GM21717 (cell line): ENCODE results near the gene TSHZ2.

ENCODE experiments used
- ATAC-seq: cut with Tn5 transposase; IDR thresholded peaks from one replicate; pipeline ENCODE4 v1.9.1; 2021; ENCODE audit warnings: mild to moderate bottlenecking, moderate library complexity; ENCODE audit not compliant: unreplicated experiment

TSHZ2 gene

GRCh38 chr20:53223626-53224172, 251.5 kb downstream of the TSHZ2 start:
- ATAC-seq = no peak

- no peak for ATAC-seq
Measured at GRCh38 chr20:53224851-53225250, 252.7 kb downstream of the TSHZ2 start.

DNA sequence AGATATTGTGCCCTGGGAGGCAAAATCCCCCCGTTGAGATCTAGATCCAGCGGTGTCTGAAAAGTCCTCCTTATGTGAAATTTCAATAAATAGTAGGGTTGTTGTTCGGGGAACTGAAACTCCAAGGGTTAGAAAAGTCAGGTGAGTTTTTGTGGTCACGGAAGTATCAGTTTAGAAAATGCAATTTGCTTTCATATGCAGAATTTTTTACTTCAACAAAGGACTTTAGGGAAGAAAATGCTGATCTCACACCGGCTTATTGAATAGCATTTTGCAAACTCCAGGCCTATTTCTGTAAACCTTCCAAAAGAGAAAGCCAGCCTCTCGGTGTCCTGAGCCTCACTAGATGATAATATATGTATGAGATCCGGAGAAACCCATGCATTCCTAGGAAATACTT, 254.7 kb downstream of the TSHZ2 start:
- peak; percentile 58 for ATAC-seq

GRCh38 chr20:53227523-53227922, 255.4 kb downstream of the TSHZ2 start:
- ATAC-seq = no peak

- ATAC-seq = no peak
Measured at GRCh38 chr20:53231061-53231460, 258.9 kb downstream of the TSHZ2 start.

DNA sequence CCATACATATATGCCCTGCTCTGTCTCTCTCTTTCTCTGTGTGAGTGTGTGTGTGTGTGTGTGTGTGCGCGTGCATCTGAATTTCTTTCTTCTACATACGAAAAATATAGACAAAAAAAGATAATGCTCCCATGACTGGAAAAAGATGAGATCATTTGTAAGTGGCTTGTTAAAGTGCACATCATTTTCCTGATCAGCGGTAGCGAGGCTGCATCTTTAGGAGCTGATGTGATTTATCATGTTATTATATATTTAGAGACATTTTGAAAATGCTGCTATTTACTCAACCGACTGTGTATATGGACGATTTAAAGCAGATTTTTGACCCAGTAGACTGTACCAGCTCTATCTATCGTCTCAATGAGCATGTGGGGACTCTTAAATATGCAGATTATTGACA, 265.3 kb downstream of the TSHZ2 start:
- ATAC-seq = no peak

- no peak for ATAC-seq
Measured at GRCh38 chr20:53238121-53238660, 266.0 kb downstream of the TSHZ2 start.

DNA sequence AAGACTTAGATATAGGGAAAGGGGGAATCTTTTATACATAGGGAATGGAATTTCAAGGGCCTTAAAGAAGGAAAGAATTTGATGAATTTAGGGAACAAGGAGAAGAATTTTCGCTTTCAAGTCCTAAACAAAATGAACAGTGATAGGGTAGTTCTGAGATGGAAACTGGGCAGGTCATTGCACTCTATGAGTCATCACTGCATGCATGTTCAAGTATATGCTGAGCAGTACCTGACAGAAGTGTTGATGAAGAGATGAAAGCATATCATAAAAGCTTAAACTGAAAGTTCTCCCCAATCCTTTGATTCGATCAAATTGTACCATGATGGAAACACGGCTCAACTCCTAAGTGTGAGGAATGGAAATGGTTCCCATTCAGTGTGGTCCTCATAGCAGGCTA, 271.0 kb downstream of the TSHZ2 start:
- ATAC-seq = no peak

GRCh38 chr20:53244711-53245110, 272.6 kb downstream of the TSHZ2 start:
- no peak for ATAC-seq

DNA sequence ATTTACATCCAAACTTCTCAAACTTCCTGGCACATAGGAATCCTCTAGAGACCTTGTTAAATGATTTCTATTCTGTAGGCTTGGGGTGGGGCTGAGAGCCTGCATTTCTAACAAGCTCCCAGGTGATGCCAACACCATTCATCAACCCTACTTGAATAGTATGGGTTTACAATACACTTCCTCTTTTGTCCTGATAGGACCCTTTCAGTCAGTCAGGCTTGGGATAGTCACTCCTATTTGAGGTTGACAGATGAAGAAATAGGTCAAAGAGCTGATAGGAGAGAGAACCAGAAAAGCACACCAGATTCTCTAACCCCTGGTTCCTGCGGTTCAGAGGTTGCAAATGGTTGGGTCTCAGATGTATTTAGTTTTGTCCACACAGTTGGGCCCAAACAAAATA, 273.4 kb downstream of the TSHZ2 start:
- ATAC-seq = no peak

GRCh38 chr20:53247468-53248103, 275.4 kb downstream of the TSHZ2 start:
- no peak for ATAC-seq

- no peak for ATAC-seq
Measured at GRCh38 chr20:53250456-53250855, 278.3 kb downstream of the TSHZ2 start.

- no peak for ATAC-seq
Measured at GRCh38 chr20:53252002-53252401, 279.8 kb downstream of the TSHZ2 start.

GRCh38 chr20:53253668-53254067, 281.5 kb downstream of the TSHZ2 start:
- no peak for ATAC-seq

DNA sequence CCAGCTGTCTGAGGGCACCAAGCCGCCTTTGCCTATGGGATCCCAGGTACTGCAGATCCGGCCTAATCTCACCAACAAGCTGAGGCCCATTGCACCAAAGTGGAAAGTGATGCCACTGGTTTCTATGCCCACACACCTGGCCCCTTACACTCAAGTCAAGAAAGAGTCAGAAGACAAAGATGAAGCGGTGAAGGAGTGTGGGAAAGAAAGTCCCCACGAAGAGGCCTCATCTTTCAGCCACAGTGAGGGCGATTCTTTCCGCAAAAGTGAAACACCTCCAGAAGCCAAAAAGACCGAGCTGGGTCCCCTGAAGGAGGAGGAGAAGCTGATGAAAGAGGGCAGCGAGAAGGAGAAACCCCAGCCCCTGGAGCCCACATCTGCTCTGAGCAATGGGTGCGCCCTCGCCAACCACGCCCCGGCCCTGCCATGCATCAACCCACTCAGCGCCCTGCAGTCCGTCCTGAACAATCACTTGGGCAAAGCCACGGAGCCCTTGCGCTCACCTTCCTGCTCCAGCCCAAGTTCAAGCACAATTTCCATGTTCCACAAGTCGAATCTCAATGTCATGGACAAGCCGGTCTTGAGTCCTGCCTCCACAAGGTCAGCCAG, 283.0 kb downstream of the TSHZ2 start:
- ATAC-seq = no peak

- no peak for ATAC-seq
Measured at GRCh38 chr20:53258741-53259140, 286.6 kb downstream of the TSHZ2 start.

- no peak for ATAC-seq
Measured at GRCh38 chr20:53260168-53260567, 288.0 kb downstream of the TSHZ2 start.

GRCh38 chr20:53260591-53260990, 288.4 kb downstream of the TSHZ2 start:
- ATAC-seq = no peak

DNA sequence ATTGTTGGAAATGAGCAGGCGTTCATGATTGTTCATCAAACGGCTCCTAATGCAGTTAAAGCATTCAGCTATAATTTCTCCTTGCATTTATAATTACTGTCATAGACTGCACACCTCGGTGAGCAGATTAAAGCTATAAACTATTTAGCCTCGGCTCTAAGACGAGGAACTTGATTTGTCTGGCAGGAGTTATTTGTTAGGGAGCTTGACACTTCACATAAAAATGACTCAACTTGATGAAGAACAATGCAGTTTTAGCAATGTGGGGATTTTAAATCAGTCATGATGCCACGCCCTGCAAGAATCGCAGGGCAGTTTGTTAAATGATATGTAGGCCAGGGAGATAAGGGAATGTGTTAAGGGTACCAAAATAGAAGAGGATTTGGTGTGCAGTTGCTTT, 290.2 kb downstream of the TSHZ2 start:
- no peak for ATAC-seq

GRCh38 chr20:53263554-53264438, 291.6 kb downstream of the TSHZ2 start:
- no peak for ATAC-seq

DNA sequence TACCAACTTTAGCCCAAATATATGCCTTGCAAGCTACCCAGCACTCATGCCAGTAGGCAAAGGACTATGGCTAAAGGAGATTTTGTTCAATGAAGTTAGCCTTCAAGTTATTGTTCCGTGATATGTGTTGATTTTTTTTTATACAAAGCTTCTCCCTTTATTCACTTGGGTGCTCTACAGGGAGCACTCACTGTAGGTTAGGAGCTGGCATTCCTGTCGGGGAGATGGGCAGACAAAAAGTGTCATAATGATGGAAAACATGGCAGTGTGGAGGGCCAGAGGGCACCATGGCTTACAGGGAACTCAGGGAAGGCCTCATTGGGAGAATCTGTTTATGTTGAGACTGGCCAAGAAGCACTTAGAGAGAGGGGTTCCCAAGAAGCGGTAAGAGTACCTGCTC, 292.4 kb downstream of the TSHZ2 start:
- no peak for ATAC-seq
